Measurements from ENCODE around the gene C4orf54.

C4orf54 gene

GRCh38 chr4:99624141-99624719, 33.4 kb downstream of the C4orf54 start:
- H3K4me1 ChIP-seq (ENCODE audit: insufficient read depth, low read length): no peaks in the 10 kb centered on the region
- H3K9ac ChIP-seq (ENCODE audit: low read depth, low read length): no peak overlapping the region
- H3K36me3 ChIP-seq (ENCODE audit: insufficient read depth, low read length): no peaks in the 10 kb centered on the region
- H3K9me3 ChIP-seq (ENCODE audit: control insufficient read depth, insufficient read depth, low read length): no peaks in the 10 kb centered on the region

- H3K36me3 ChIP-seq (ENCODE audit: insufficient read depth, low read length): no peaks in the 10 kb centered on the region
- no peaks in the 10 kb centered on the region for H3K4me1 ChIP-seq (ENCODE audit: insufficient read depth, low read length)
- no peak overlapping the region for H3K9ac ChIP-seq (ENCODE audit: low read depth, low read length)
- no peaks in the 10 kb centered on the region for H3K9me3 ChIP-seq (ENCODE audit: control insufficient read depth, insufficient read depth, low read length)
These were observed 35.3 kb downstream of the C4orf54 start for GRCh38 chr4:99622341-99622740.

- no peaks in the 10 kb centered on the region for H3K9me3 ChIP-seq (ENCODE audit: control insufficient read depth, insufficient read depth, low read length)
- H3K36me3 ChIP-seq (ENCODE audit: insufficient read depth, low read length): no peaks in the 10 kb centered on the region
- H3K9ac ChIP-seq (ENCODE audit: low read depth, low read length): no peak overlapping the region
These were observed 40.3 kb downstream of the C4orf54 start for GRCh38 chr4:99617374-99617773.

GRCh38 chr4:99615170-99615820, 42.3 kb downstream of the C4orf54 start:
- no peaks in the 10 kb centered on the region for H3K9me3 ChIP-seq (ENCODE audit: control insufficient read depth, insufficient read depth, low read length)
- peaks cover 8% of the 10 kb centered on the region; the same call in 1 of the 2 replicates for H3K4me1 ChIP-seq (ENCODE audit: insufficient read depth, low read length)
- H3K9ac ChIP-seq (ENCODE audit: low read depth, low read length): no peak overlapping the region
- no peaks in the 10 kb centered on the region for H3K36me3 ChIP-seq (ENCODE audit: insufficient read depth, low read length)

More at GRCh38 chr4:99617374-99617773, 40.3 kb downstream of the C4orf54 start:
- peaks cover 5% of the 10 kb centered on the region; the same call in 1 of the 2 replicates for H3K4me1 ChIP-seq (ENCODE audit: insufficient read depth, low read length)

GRCh38 chr4:99614491-99614890, 43.1 kb downstream of the C4orf54 start:
- Histone ChIP-seq H3K4me1 (ENCODE audit: insufficient read depth, low read length) (peaks cover 8% of the 10 kb centered on the region; the same call in 1 of the 2 replicates), H3K9me3 (ENCODE audit: control insufficient read depth, insufficient read depth, low read length) (no peaks in the 10 kb centered on the region), H3K9ac (ENCODE audit: low read depth, low read length) (no peak overlapping the region), H3K36me3 (ENCODE audit: insufficient read depth, low read length) (no peaks in the 10 kb centered on the region)

- peaks cover 8% of the 10 kb centered on the region; the same call in 1 of the 2 replicates for H3K4me1 ChIP-seq (ENCODE audit: insufficient read depth, low read length)
- no peaks in the 10 kb centered on the region for H3K9me3 ChIP-seq (ENCODE audit: control insufficient read depth, insufficient read depth, low read length)
- H3K36me3 ChIP-seq (ENCODE audit: insufficient read depth, low read length): no peaks in the 10 kb centered on the region
- no peak overlapping the region for H3K9ac ChIP-seq (ENCODE audit: low read depth, low read length)
These were observed 44.9 kb downstream of the C4orf54 start for GRCh38 chr4:99612704-99613103.

GRCh38 chr4:99612281-99612680, 45.3 kb downstream of the C4orf54 start:
- Histone ChIP-seq H3K36me3 (ENCODE audit: insufficient read depth, low read length) (no peaks in the 10 kb centered on the region), H3K4me1 (ENCODE audit: insufficient read depth, low read length) (peaks cover 8% of the 10 kb centered on the region; the same call in 1 of the 2 replicates), H3K9me3 (ENCODE audit: control insufficient read depth, insufficient read depth, low read length) (no peaks in the 10 kb centered on the region), H3K9ac (ENCODE audit: low read depth, low read length) (no peak overlapping the region)

GRCh38 chr4:99610605-99611175, 46.9 kb downstream of the C4orf54 start:
- no peak overlapping the region for H3K9ac ChIP-seq (ENCODE audit: low read depth, low read length)
- H3K4me1 ChIP-seq (ENCODE audit: insufficient read depth, low read length): peaks cover 8% of the 10 kb centered on the region; the same call in 1 of the 2 replicates
- no peaks in the 10 kb centered on the region for H3K36me3 ChIP-seq (ENCODE audit: insufficient read depth, low read length)
- no peaks in the 10 kb centered on the region for H3K9me3 ChIP-seq (ENCODE audit: control insufficient read depth, insufficient read depth, low read length)

- Histone ChIP-seq H3K4me1 (ENCODE audit: insufficient read depth, low read length) (peaks cover 8% of the 10 kb centered on the region; the same call in 1 of the 2 replicates), H3K9ac (ENCODE audit: low read depth, low read length) (no peak overlapping the region), H3K9me3 (ENCODE audit: control insufficient read depth, insufficient read depth, low read length) (no peaks in the 10 kb centered on the region), H3K36me3 (ENCODE audit: insufficient read depth, low read length) (no peaks in the 10 kb centered on the region)
These were observed 49.2 kb downstream of the C4orf54 start for GRCh38 chr4:99608417-99608816.

Measured in ES-I3 (cell line).